HepG2 (cell line): ENCODE measurements around the gene DCAKD. TPM values are rescaled to one million over a fixed set of nuclear protein-coding genes. Genes with fewer than 3 reads are reported as not detected.

ENCODE experiments used
- ATF4 ChIP-seq, 2 experiments: fragments of 450-650 bp in 1 of 2; sonication (generic) in 1 of 2; formaldehyde crosslinking; IDR thresholded peaks; 2 replicates each; pipeline versions ENCODE4 v1.5.0 to v1.8.0; 2020 to 2022; ENCODE audit warnings: mild to moderate bottlenecking in 1 of 2, missing genetic modification reagents in 1 of 2
- CAMTA2 ChIP-seq: sonication (generic); formaldehyde crosslinking; IDR thresholded peaks from 2 replicates; pipeline ENCODE4 v1.4.0; 2020; ENCODE audit warnings: mild to moderate bottlenecking, missing genetic modification reagents, borderline replicate concordance
- CBFB ChIP-seq: sonication (generic); formaldehyde crosslinking; IDR thresholded peaks from 2 replicates; pipeline ENCODE4 v1.4.0; 2020; ENCODE audit warnings: missing genetic modification reagents
- DNMT3B ChIP-seq: conservative IDR thresholded peaks from 2 replicates; pipeline ENCODE4 v1.6.1; 2016; ENCODE audit warnings: missing biosample characterization, control low read depth
- EHMT2 ChIP-seq: fragments of 200-600 bp; sonication (generic); IDR thresholded peaks from 2 replicates; pipeline ENCODE4 v1.7.0; 2017; ENCODE audit warnings: antibody characterized with exemption, low read depth, low read length, borderline replicate concordance
- FOXO1 ChIP-seq: sonication (generic); formaldehyde crosslinking; IDR thresholded peaks from 2 replicates; pipeline ENCODE4 v1.4.0; 2020; ENCODE audit warnings: missing genetic modification reagents
- MTA1 ChIP-seq: sonication (generic); formaldehyde crosslinking; IDR thresholded peaks from 2 replicates; pipeline ENCODE4 v1.4.0; 2020; ENCODE audit warnings: missing genetic modification reagents, mild to moderate bottlenecking, borderline replicate concordance
- PAF1 ChIP-seq: IDR thresholded peaks from 2 replicates; pipeline ENCODE4 v1.6.1; 2016; ENCODE audit warnings: missing genetic modification reagents, missing compliant biosample characterization
- PAXIP1 ChIP-seq: sonication (generic); formaldehyde crosslinking; conservative IDR thresholded peaks from 2 replicates; pipeline ENCODE4 v1.4.0; 2020; ENCODE audit warnings: mild to moderate bottlenecking, missing genetic modification reagents, moderate library complexity
- SOX6 ChIP-seq, 2 experiments: fragments of 450-650 bp in 1 of 2; sonication (generic) in 1 of 2; formaldehyde crosslinking in 1 of 2; IDR thresholded peaks; 2 replicates each; pipeline versions ENCODE4 v1.4.0 to v1.6.1; 2017 to 2020; ENCODE audit warnings: antibody characterized with exemption in 1 of 2, mild to moderate bottlenecking in 1 of 2, missing genetic modification reagents in 1 of 2
- SSRP1 ChIP-seq: IDR thresholded peaks from 2 replicates; pipeline ENCODE4 v1.6.1; 2016; ENCODE audit warnings: control low read depth
- TARDBP ChIP-seq: sonication (generic); formaldehyde crosslinking; IDR thresholded peaks from 2 replicates; pipeline ENCODE4 v1.8.0; 2022; ENCODE audit warnings: mild to moderate bottlenecking, missing genetic modification reagents
- TBX3 ChIP-seq: fragments of 450-650 bp; IDR thresholded peaks from 2 replicates; pipeline ENCODE4 v1.6.1; 2017; ENCODE audit warnings: antibody characterized with exemption, mild to moderate bottlenecking, inconsistent platforms, borderline replicate concordance
- THYN1 ChIP-seq: sonication (generic); formaldehyde crosslinking; IDR thresholded peaks from 2 replicates; pipeline ENCODE4 v1.8.1; 2023; ENCODE audit warnings: low read depth, mild to moderate bottlenecking, moderate library complexity, missing genetic modification reagents, borderline replicate concordance
- U2AF2 ChIP-seq: fragments of 200-400 bp; formaldehyde crosslinking; IDR thresholded peaks from 2 replicates; pipeline ENCODE4 v1.6.1; 2017; ENCODE audit warnings: low read depth, mild to moderate bottlenecking, low read length
- USF2 ChIP-seq, 2 experiments: sonication (generic) in 1 of 2; formaldehyde crosslinking in 1 of 2; IDR thresholded peaks; 2 replicates each; pipeline versions ENCODE4 v1.5.1 to v1.6.1; 2011 to 2020; ENCODE audit warnings: borderline replicate concordance in 1 of 2, low read depth in 1 of 2, low read length in 1 of 2, mild to moderate bottlenecking in 1 of 2, missing genetic modification reagents in 1 of 2, moderate library complexity in 1 of 2
- XBP1 ChIP-seq: sonication (generic); formaldehyde crosslinking; IDR thresholded peaks from 2 replicates; pipeline ENCODE4 v1.5.0; 2020; ENCODE audit warnings: missing genetic modification reagents
- ZBTB1 ChIP-seq: sonication (generic); formaldehyde crosslinking; IDR thresholded peaks from 2 replicates; pipeline ENCODE4 v1.4.0; 2020; ENCODE audit warnings: missing genetic modification reagents, borderline replicate concordance
- ZNF34 ChIP-seq: sonication (generic); formaldehyde crosslinking; IDR thresholded peaks from 2 replicates; pipeline ENCODE4 v1.4.0; 2020; ENCODE audit warnings: mild to moderate bottlenecking, missing genetic modification reagents, borderline replicate concordance
- ZNF468 ChIP-seq: sonication (generic); formaldehyde crosslinking; IDR thresholded peaks from 2 replicates; pipeline ENCODE4 v1.8.0; 2022; ENCODE audit warnings: mild to moderate bottlenecking, moderate library complexity, missing genetic modification reagents
- ZNF501 ChIP-seq: sonication (generic); formaldehyde crosslinking; IDR thresholded peaks from 2 replicates; pipeline ENCODE4 v1.5.1; 2020; ENCODE audit warnings: mild to moderate bottlenecking, moderate library complexity, missing genetic modification reagents
- ZNF788 ChIP-seq: sonication (generic); formaldehyde crosslinking; IDR thresholded peaks from 2 replicates; pipeline ENCODE4 v1.5.0; 2020; ENCODE audit warnings: mild to moderate bottlenecking, missing genetic modification reagents, borderline replicate concordance
- ZSCAN25 ChIP-seq: sonication (generic); formaldehyde crosslinking; IDR thresholded peaks from 2 replicates; pipeline ENCODE4 v1.8.0; 2022; ENCODE audit warnings: mild to moderate bottlenecking, missing genetic modification reagents
- polyA plus RNA-seq, 8 experiments: library from polyadenylated mRNA; depleted of rRNA in 3 of 8; stranded (reverse) in 7 of 8; unstranded in 1 of 8; fragments of >200 nt; fragmentation: Illumina TruSeq in 4 of 8; extraction: Trizol in 4 of 8; gene quantifications; 2 replicates each; pipeline versions ENCODE4 v1.2.1 to v1.2.3, GENCODE V29; 2011 to 2016; ENCODE audit warnings: low read depth in 4 of 8, missing spikeins in 1 of 8, mixed read lengths in 1 of 8; ENCODE audit not compliant: insufficient read depth in 1 of 8
- total RNA-seq, 5 experiments: library from RNA; depleted of rRNA; stranded (reverse); fragments of >200 nt; fragmentation: Illumina TruSeq; extraction: Trizol; gene quantifications; 2 replicates each; pipeline ENCODE4 v1.2.3, GENCODE V29; 2016; ENCODE audit warnings: low read depth in 1 of 5

The DCAKD gene
- total and polyA plus RNA-seq, 2 of the 13 experiments (the other 11 are each of a cell fraction or from before 2014, with no cell fraction given) = 25.9 to 29.2 TPM

GRCh38 chr17:45098869-45099616, 47.6 kb upstream of the DCAKD start (continued):
- TF ChIP-seq DNMT3B (CRISPR knock-in tag) (no peak), ZSCAN25 (CRISPR knock-in tag) (peak; percentile 61; the same call in 1 of the 2 replicates), U2AF2 (0 out of 2 replicates have a peak, but pooled peaks have one; percentile 32), PAF1 (no peak), XBP1 (CRISPR knock-in tag) (no peak), FOXO1 (CRISPR knock-in tag) (peak; percentile 33; the same call in 1 of the 2 replicates), CBFB (CRISPR knock-in tag) (no peak), MTA1 (CRISPR knock-in tag) (no peak), EHMT2 (no peak), ZNF788 (CRISPR knock-in tag) (no peak), PAXIP1 (CRISPR knock-in tag) (no peak), TARDBP (no peak), TBX3 (no peak; the same call in 1 of the 2 replicates), ZNF468 (CRISPR knock-in tag) (no peak), ATF4 (CRISPR knock-in tag; IDR thresholded peaks at IDR 0.05) (no peak), CAMTA2 (CRISPR knock-in tag) (no peak), ZNF501 (CRISPR knock-in tag) (peak; percentile 39), ZNF34 (CRISPR knock-in tag) (no peak), SOX6 (IDR thresholded peaks at IDR 0.05) (no peak), SOX6 (CRISPR knock-in tag; IDR thresholded peaks at IDR 0.05) (peak; percentile 35; the same call in 1 of the 2 replicates), SSRP1 (CRISPR knock-in tag) (no peak), ZBTB1 (CRISPR knock-in tag) (no peak), USF2 (IDR thresholded peaks at IDR 0.05; ENCODE audit: low read depth, low read length) (no peak), USF2 (CRISPR knock-in tag; IDR thresholded peaks at IDR 0.05; ENCODE audit: borderline replicate concordance) (no peak), THYN1 (CRISPR knock-in tag) (no peak)
